ENCODE measurements around the gene POU2F2.

- TF ChIP-seq CTCF (IDR thresholded peaks at IDR 0.05) (no peak), POLR2A (IDR thresholded peaks at IDR 0.05) (no peak)
Measured at GRCh38 chr19:42053037-42053935, 79.0 kb downstream of the POU2F2 start.
